Body of pancreas (tissue), 4 donors: Measurements from ENCODE around the gene DDIT3.
"Not testable (repeated sequence)": the region's sequence is repeated elsewhere in the genome, so short reads cannot be mapped to it uniquely, and the experiment has no call there.

Source experiments
- POLR2A ChIP-seq, 3 donors: fragments of 450-650 bp; IDR thresholded peaks; one replicate each; pipeline ENCODE4 v1.6.1; 2016; ENCODE audit warnings: antibody characterized with exemption in 3 of 3, mild to moderate bottlenecking in 2 of 3
- TF ChIP-seq, protein P1 (sequence below), 7 experiments: fragments of 450-650 bp in 4 of 7; fragments of 200-600 bp in 3 of 7; sonication (generic) in 3 of 7; IDR thresholded peaks; one replicate each; pipeline ENCODE4 v1.5.1; 2016 to 2019; ENCODE audit warnings: antibody characterized with exemption in 7 of 7

DNA sequence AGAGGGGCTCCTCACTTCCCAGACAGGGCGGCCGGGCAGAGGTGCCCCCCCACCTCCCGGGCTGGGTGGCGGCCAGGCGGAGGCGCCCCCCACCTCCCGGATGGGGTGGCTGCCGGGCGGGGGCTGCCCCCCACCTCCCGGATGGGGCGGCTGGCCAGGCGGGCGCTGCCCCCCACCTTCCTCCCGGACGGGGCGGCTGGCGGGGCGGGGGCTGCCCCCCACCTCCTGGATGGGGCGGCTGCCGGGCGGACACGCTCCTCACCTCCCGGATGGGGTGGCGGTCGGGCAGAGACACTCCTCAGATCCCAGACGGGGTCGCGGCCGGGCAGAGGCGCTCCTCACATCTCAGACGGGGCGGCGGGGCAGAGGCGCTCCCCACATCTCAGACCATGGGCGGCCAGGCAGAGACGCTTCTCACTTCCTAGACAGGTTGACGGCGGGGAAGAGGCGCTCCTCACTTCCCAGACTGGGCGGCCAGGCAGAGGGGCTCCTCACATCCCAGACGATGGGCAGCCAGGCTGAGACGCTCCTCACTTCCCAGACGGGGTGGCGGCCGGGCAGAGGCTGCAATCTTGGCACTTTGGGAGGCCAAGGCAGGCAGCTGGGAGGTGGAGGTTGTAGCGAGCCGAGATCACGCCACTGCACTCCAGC is 25.1 kb downstream of the DDIT3 start:
- TF ChIP-seq, protein P1, sequence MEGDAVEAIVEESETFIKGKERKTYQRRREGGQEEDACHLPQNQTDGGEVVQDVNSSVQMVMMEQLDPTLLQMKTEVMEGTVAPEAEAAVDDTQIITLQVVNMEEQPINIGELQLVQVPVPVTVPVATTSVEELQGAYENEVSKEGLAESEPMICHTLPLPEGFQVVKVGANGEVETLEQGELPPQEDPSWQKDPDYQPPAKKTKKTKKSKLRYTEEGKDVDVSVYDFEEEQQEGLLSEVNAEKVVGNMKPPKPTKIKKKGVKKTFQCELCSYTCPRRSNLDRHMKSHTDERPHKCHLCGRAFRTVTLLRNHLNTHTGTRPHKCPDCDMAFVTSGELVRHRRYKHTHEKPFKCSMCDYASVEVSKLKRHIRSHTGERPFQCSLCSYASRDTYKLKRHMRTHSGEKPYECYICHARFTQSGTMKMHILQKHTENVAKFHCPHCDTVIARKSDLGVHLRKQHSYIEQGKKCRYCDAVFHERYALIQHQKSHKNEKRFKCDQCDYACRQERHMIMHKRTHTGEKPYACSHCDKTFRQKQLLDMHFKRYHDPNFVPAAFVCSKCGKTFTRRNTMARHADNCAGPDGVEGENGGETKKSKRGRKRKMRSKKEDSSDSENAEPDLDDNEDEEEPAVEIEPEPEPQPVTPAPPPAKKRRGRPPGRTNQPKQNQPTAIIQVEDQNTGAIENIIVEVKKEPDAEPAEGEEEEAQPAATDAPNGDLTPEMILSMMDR (IDR thresholded peaks at IDR 0.05), result not testable (repeated sequence)
- not testable (repeated sequence) for TF ChIP-seq POLR2A (IDR thresholded peaks at IDR 0.05)
